Loucy (cell line): ENCODE data around the gene STX8.

Experiments
- H2AFZ ChIP-seq: fragments of 200-600 bp; sonication (generic); 2 replicates; pipeline ENCODE4 v1.6.0; 2016; ENCODE audit warnings: antibody characterized with exemption, mild to moderate bottlenecking, low read length, moderate library complexity
- H3F3A ChIP-seq: fragments of 200-600 bp; 2 replicates; pipeline ENCODE4 v1.6.0; 2016; ENCODE audit warnings: antibody characterized with exemption, low read depth, mild to moderate bottlenecking
- H3K27me3 ChIP-seq: fragments of 200-600 bp; sonication (generic); 2 replicates; pipeline ENCODE4 v1.6.1; 2014; ENCODE audit warnings: low read length, mild to moderate bottlenecking; ENCODE audit not compliant: insufficient read depth, poor library complexity, severe bottlenecking
- H3K36me3 ChIP-seq: fragments of 200-600 bp; sonication (generic); 2 replicates; pipeline ENCODE4 v1.6.1; 2016; ENCODE audit warnings: low read length; ENCODE audit not compliant: insufficient read depth
- H3K4me1 ChIP-seq: fragments of 200-600 bp; sonication (generic); 2 replicates; pipeline ENCODE4 v1.5.1; 2014; ENCODE audit warnings: low read length, mild to moderate bottlenecking; ENCODE audit not compliant: insufficient read depth, poor library complexity, severe bottlenecking
- H3K4me2 ChIP-seq: fragments of 200-600 bp; sonication (generic); 2 replicates; pipeline ENCODE4 v1.6.0; 2014; ENCODE audit warnings: antibody characterized with exemption, low read length, low read depth, mild to moderate bottlenecking; ENCODE audit not compliant: poor library complexity, severe bottlenecking
- H3K4me3 ChIP-seq: fragments of 200-600 bp; sonication (generic); 2 replicates; pipeline ENCODE4 v1.5.1; 2014; ENCODE audit warnings: low read length, mild to moderate bottlenecking, mixed read lengths; ENCODE audit not compliant: poor library complexity, severe bottlenecking
- H3K79me2 ChIP-seq: fragments of 200-600 bp; sonication (generic); 2 replicates; pipeline ENCODE4 v1.6.1; 2014; ENCODE audit warnings: low read length; ENCODE audit not compliant: insufficient read depth
- H3K9ac ChIP-seq: fragments of 200-600 bp; sonication (generic); 2 replicates; pipeline ENCODE4 v1.6.0; 2014; ENCODE audit warnings: mild to moderate bottlenecking, low read depth, low read length, moderate library complexity; ENCODE audit not compliant: poor library complexity, severe bottlenecking
- H3K9me2 ChIP-seq: fragments of 200-600 bp; sonication (generic); replicated peaks from 2 replicates; pipeline ENCODE4 v1.6.1; 2016; ENCODE audit warnings: low read depth, low read length, mixed read lengths
- H3K9me3 ChIP-seq: fragments of 200-600 bp; sonication (generic); 2 replicates; pipeline ENCODE4 v1.6.1; 2014; ENCODE audit warnings: mild to moderate bottlenecking, antibody characterized with exemption, low read length, low read depth; ENCODE audit not compliant: insufficient read depth
- H4K20me1 ChIP-seq: fragments of 200-600 bp; sonication (generic); 2 replicates; pipeline ENCODE4 v1.6.0; 2014; ENCODE audit warnings: antibody characterized with exemption, low read length, mild to moderate bottlenecking; ENCODE audit not compliant: insufficient read depth, poor library complexity, severe bottlenecking
- CTCF ChIP-seq: fragments of 200-600 bp; sonication (generic); conservative IDR thresholded peaks from 2 replicates; pipeline ENCODE4 v1.5.1; 2014; ENCODE audit warnings: mild to moderate bottlenecking, antibody characterized with exemption, low read length
- EZH2phosphoT487 ChIP-seq: fragments of 200-600 bp; IDR thresholded peaks from 2 replicates; pipeline ENCODE4 v1.6.1; 2018; ENCODE audit warnings: antibody characterized with exemption, mild to moderate bottlenecking, moderate library complexity, borderline replicate concordance

The STX8 gene

GRCh38 chr17:9329251-9329921, 246.2 kb downstream of the STX8 start:
- Histone ChIP-seq H3K27me3 (no peaks in the 10 kb centered on the region), H3K4me1 (no peaks in the 10 kb centered on the region), H3K9me2 (no peaks in the 10 kb centered on the region), H3K9ac (no peak overlapping the region), H3K4me2 (no peak overlapping the region), H3K36me3 (no peaks in the 10 kb centered on the region), H3K4me3 (no peak overlapping the region), H3K9me3 (no peaks in the 10 kb centered on the region), H3K79me2 (no peaks in the 10 kb centered on the region), H2AFZ (no peak overlapping the region), H3F3A (no peaks in the 10 kb centered on the region), H4K20me1 (no peaks in the 10 kb centered on the region)
- no peak for TF ChIP-seq EZH2phosphoT487
- TF ChIP-seq CTCF = no peak

GRCh38 chr17:9324864-9325263, 250.8 kb downstream of the STX8 start:
- Histone ChIP-seq H3K4me1 (no peaks in the 10 kb centered on the region), H3F3A (no peaks in the 10 kb centered on the region), H3K4me2 (no peak overlapping the region), H3K36me3 (no peaks in the 10 kb centered on the region), H3K79me2 (no peaks in the 10 kb centered on the region), H3K9me2 (no peaks in the 10 kb centered on the region), H3K4me3 (no peak overlapping the region), H3K27me3 (no peaks in the 10 kb centered on the region), H3K9me3 (no peaks in the 10 kb centered on the region), H4K20me1 (no peaks in the 10 kb centered on the region), H2AFZ (no peak overlapping the region), H3K9ac (no peak overlapping the region)
- TF ChIP-seq EZH2phosphoT487 (no peak), CTCF (0 out of 2 replicates have a peak, but pooled peaks have one; percentile 16)

GRCh38 chr17:9322326-9322725, 253.3 kb downstream of the STX8 start:
- H3K79me2 ChIP-seq = no peaks in the 10 kb centered on the region
- TF ChIP-seq EZH2phosphoT487 = no peak
- TF ChIP-seq CTCF = peak; percentile 47
- no peak overlapping the region for H3K4me3 ChIP-seq
- no peaks in the 10 kb centered on the region for H3K9me2 ChIP-seq
- no peaks in the 10 kb centered on the region for H3K4me1 ChIP-seq
- no peak overlapping the region for H3K9ac ChIP-seq
- H3K36me3 ChIP-seq = no peaks in the 10 kb centered on the region
- H4K20me1 ChIP-seq = no peaks in the 10 kb centered on the region
- no peaks in the 10 kb centered on the region for H3K27me3 ChIP-seq
- no peaks in the 10 kb centered on the region for H3F3A ChIP-seq
- H2AFZ ChIP-seq = no peak overlapping the region
- no peak overlapping the region for H3K4me2 ChIP-seq
- peaks cover 7% of the 10 kb centered on the region for H3K9me3 ChIP-seq
